GM12878 (cell line): ENCODE measurements around the gene PLS1. TPM values are rescaled to one million over a fixed set of nuclear protein-coding genes. Genes with fewer than 3 reads are reported as not detected.

Source experiments
- ATAC-seq: fragments of 200-7000 bp; cut with Tn5 transposase; 3 replicates; pipeline ENCODE4 v1.9.1; 2020; ENCODE audit warnings: mild to moderate bottlenecking, moderate library complexity
- BruUV-seq: library from RNA; stranded (reverse); fragments of 400-500 nt; replicated peaks from 2 replicates; lab custom pipeline; 2021; lab: Mats Ljungman, UMichigan
- CTCF ChIA-PET: fragments of 300-600 bp; sonication (Branson Sonifier 250); formaldehyde crosslinking; extraction: SDS; loops from one replicate; lab custom pipeline; 2021; ENCODE audit warnings: inconsistent platforms; lab: Yijun Ruan, JAX
- POLR2A ChIA-PET: fragments of 350-600 bp; formaldehyde crosslinking; extraction: SDS; loops from one replicate; lab custom pipeline; 2021; ENCODE audit warnings: inconsistent platforms; lab: Charles Lee
- RAD21 ChIA-PET: fragments of 300-600 bp; sonication (Branson Sonifier 250); formaldehyde crosslinking; loops from one replicate; lab custom pipeline; 2023; ENCODE audit warnings: antibody characterized with exemption; ENCODE audit not compliant: unreplicated experiment; lab: Charles Lee
- SMC1A ChIA-PET: fragments of 300-600 bp; sonication (Branson Sonifier 250); formaldehyde crosslinking; loops from one replicate; lab custom pipeline; 2023; ENCODE audit not compliant: unreplicated experiment, uncharacterized antibody; lab: Charles Lee
- DNase-seq: peaks from one replicate; pipeline ENCODE4 v3.0.0-alpha.2; 2011; ENCODE audit warnings: low read depth, low spot score
- FAIRE-seq: peaks from 3 replicates; lab custom pipeline; 2011; peaks lifted over from hg19 to GRCh38; lab: Jason Lieb, UNC
- H2AFZ ChIP-seq: 2 replicates; pipeline ENCODE4 v1.6.0; 2011; ENCODE audit warnings: low read depth, low read length, control low read depth; ENCODE audit not compliant: control insufficient read depth
- H3K27ac ChIP-seq: 2 replicates; pipeline ENCODE4 v1.5.1; 2011; ENCODE audit warnings: control low read depth; ENCODE audit not compliant: control insufficient read depth, insufficient read depth
- H3K27me3 ChIP-seq, 2 experiments: replicated peaks in 1 of 2; 2 replicates each; pipeline versions ENCODE4 v1.6.0 to v1.6.1; 2011; ENCODE audit warnings: low read length in 1 of 2; ENCODE audit not compliant: control insufficient read depth in 2 of 2, insufficient read depth in 2 of 2
- H3K36me3 ChIP-seq, 2 experiments: 2 replicates each; pipeline ENCODE4 v1.5.1; 2011; ENCODE audit warnings: low read length in 1 of 2; ENCODE audit not compliant: control insufficient read depth in 2 of 2, insufficient read depth in 2 of 2
- H3K4me1 ChIP-seq: 2 replicates; pipeline ENCODE4 v1.6.1; 2011; ENCODE audit warnings: mild to moderate bottlenecking, low read length, moderate library complexity, mixed read lengths; ENCODE audit not compliant: control insufficient read depth, insufficient read depth
- H3K4me2 ChIP-seq: 2 replicates; pipeline ENCODE4 v1.6.0; 2011; ENCODE audit warnings: control low read depth; ENCODE audit not compliant: control insufficient read depth, insufficient read depth
- H3K4me3 ChIP-seq: fragments of 200-600 bp; sonication (generic); 2 replicates; pipeline ENCODE4 v1.5.1; 2016
- H3K79me2 ChIP-seq: 2 replicates; pipeline ENCODE4 v1.6.0; 2011; ENCODE audit warnings: low read length; ENCODE audit not compliant: control insufficient read depth, insufficient read depth
- H3K9ac ChIP-seq: 2 replicates; pipeline ENCODE4 v1.8.0; 2011; ENCODE audit warnings: low read length, control low read depth, mixed read lengths; ENCODE audit not compliant: control insufficient read depth, insufficient read depth
- H3K9me3 ChIP-seq: replicated peaks from 3 replicates; pipeline ENCODE4 v1.5.1; 2011; ENCODE audit warnings: mild to moderate bottlenecking, low read length; ENCODE audit not compliant: control insufficient read depth, insufficient read depth
- H4K20me1 ChIP-seq: 2 replicates; pipeline ENCODE4 v1.6.0; 2011; ENCODE audit not compliant: control insufficient read depth, insufficient read depth
- FOS ChIP-seq: IDR thresholded peaks from 3 replicates; pipeline ENCODE4 v1.6.1; 2011; ENCODE audit warnings: borderline replicate concordance; ENCODE audit not compliant: insufficient read length; ENCODE audit errors: extremely low read depth
- NKRF ChIP-seq: fragments of 450-650 bp; conservative IDR thresholded peaks from 2 replicates; pipeline ENCODE4 v1.6.1; 2017; ENCODE audit warnings: mild to moderate bottlenecking, moderate library complexity
- PKNOX1 ChIP-seq: fragments of 450-650 bp; IDR thresholded peaks from 2 replicates; pipeline ENCODE4 v1.6.1; 2016; ENCODE audit warnings: mild to moderate bottlenecking
- WGBS: methylation state at CpG from one replicate; pipeline ENCODE4 v1.1.6; 2016; ENCODE audit warnings: low lambda C conversion rate; ENCODE audit not compliant: insufficient replicate concordance, insufficient coverage; ENCODE audit errors: missing lambda C conversion rate; 5-methylcytosine and 5-hydroxymethylcytosine counted together
- in situ Hi-C: fragments of 300-500 bp; cut with MboI; formaldehyde crosslinking; loops from 9 replicates; pipeline ENCODE4 v1.14.3; 2018; ENCODE audit warnings: mixed read lengths
- intact Hi-C: fragments of 100-400 bp; cut with micrococcal nuclease; formaldehyde crosslinking; loops from one replicate; pipeline ENCODE4 v1.14.2; 2022; ENCODE audit not compliant: unreplicated experiment
- polyA plus RNA-seq, 11 experiments: library from polyadenylated mRNA; depleted of rRNA in 4 of 11; unstranded in 6 of 11; stranded (reverse) in 5 of 11; fragments of >200 nt; fragmentation: Nextera tagmentation in 4 of 11; fragmentation: Illumina TruSeq in 1 of 11; extraction: Ambion mirVana in 4 of 11; extraction: Trizol in 1 of 11; gene quantifications; 1 replicate in 1 of 11; 2 replicates in 10 of 11; pipeline versions ENCODE4 v1.2.1 to v1.2.3, GENCODE V29; 2011 to 2016; ENCODE audit warnings: inconsistent platforms in 2 of 11, missing spikeins in 2 of 11, low read depth in 1 of 11
- total RNA-seq, 4 experiments: library from RNA; depleted of rRNA in 3 of 4; stranded (reverse); fragments of >200 nt in 3 of 4; fragmentation: Illumina TruSeq in 1 of 4; extraction: Trizol in 1 of 4; gene quantifications; 2 replicates each; pipeline versions ENCODE4 v1.2.1 to v1.2.3, GENCODE V29; 2013 to 2021
- TF ChIP-seq, protein P1 (sequence below): fragments of 450-650 bp; IDR thresholded peaks from 2 replicates; pipeline ENCODE4 v1.6.1; 2016; ENCODE audit warnings: mild to moderate bottlenecking

Gene PLS1
- total and polyA plus RNA-seq, 10 of the 15 experiments (the other 5 are each of a cell fraction or from before 2014, with no cell fraction given) = 0.59 to 11.7 (median 1.7) TPM

DNA sequence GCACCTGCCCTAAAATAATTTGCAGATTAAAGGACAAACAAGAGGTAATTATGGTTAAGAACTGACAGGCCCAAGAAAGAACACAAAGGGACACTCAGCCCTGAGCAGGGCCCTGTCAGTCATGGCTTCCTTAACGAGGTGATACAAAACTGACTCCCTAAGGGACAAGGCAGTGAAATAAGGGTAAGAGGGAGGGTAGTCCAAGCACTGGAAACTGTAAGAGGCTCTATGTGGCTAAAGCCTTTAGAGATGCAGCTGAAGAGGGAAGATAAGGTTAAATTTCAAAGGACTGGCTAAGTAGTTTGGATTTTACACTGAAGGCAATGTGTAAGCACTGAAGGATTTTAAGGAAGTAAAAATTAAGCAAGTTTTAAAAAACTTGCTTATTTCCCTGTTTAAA, 21.5 kb upstream of the PLS1 start:
- Histone ChIP-seq H3K4me1 (no peaks in the 10 kb centered on the region), H3K27ac (no peak overlapping the region; the same call in 1 of the 2 replicates), H3K4me2 (peak overlapping the region; percentile 1; the same call in 1 of the 2 replicates), H4K20me1 (no peaks in the 10 kb centered on the region), H3K79me2 (peaks cover 58% of the 10 kb centered on the region), H2AFZ (no peak overlapping the region), H3K36me3 (no peaks in the 10 kb centered on the region; a peak in 2 of 4 replicates), H3K9me3 (no peaks in the 10 kb centered on the region), H3K27me3 (no peaks in the 10 kb centered on the region), H3K9ac (no peak overlapping the region)
- no TSS peak for BruUV-seq
- ChIA-PET RAD21 (no interaction called here), POLR2A (interaction anchor here (0.6 to 0.7 kb wide), 3 partner anchors 13 to 834 kb away, joined by 3 to 6 read pairs (median 4); no protein-coding TSS in a partner anchor), SMC1A (no interaction called here)
- in situ Hi-C loops = no loop called here
- ATAC-seq = no peak
- intact Hi-C loops = loop anchor here (5.0 kb wide), 1 partner anchor 428 kb away; the partner anchor contains the start of gene U2SURP
- TF ChIP-seq FOS (no peak), PKNOX1 (peak; percentile 85)
- TF ChIP-seq, all 136 proteins: peak for 1
- DNase-seq = no peak
- no peak overlapping the region for H3K4me3 ChIP-seq
- CTCF ChIA-PET = no interaction called here
- FAIRE-seq = no peak
- WGBS = 100% methylated on average over 1 of the region's 1 CpG

DNA sequence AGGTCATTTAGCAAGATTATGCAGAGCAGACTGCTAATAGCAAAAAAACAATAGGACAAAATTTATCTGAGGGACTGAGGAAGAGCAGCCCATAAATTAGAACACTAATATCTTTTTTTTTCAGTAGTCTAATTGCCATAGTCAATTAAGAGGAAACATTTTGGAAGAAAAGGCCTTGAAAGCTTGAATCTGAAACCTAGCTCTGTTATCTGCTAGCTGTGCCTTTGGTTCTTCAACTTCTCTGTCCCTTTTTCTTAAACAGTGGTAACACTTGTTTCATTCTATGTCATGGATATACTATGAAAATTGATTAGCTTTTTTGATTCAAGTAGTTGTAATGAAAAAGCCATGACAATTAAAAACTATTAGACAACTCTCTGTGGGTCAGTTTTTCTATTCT, 19.4 kb upstream of the PLS1 start:
- intact Hi-C loops = loop anchor here (5.0 kb wide), 1 partner anchor 426 kb away; the partner anchor contains the start of gene U2SURP
- no peak for ATAC-seq
- peak overlapping the region; percentile 10; the same call in 1 of the 2 replicates for H3K9ac ChIP-seq
- ChIA-PET POLR2A (interaction anchor here (0.6 kb wide), 1 partner anchor 148 kb away, joined by 4 read pairs; no protein-coding TSS in a partner anchor), RAD21 (interaction anchor here (0.7 to 1.0 kb wide), 2 partner anchors 15 to 425 kb away, joined by 3 to 5 read pairs; partner anchors contain the start of gene U2SURP), CTCF (interaction anchor here (0.5 to 1.6 kb wide), 7 partner anchors 11 to 722 kb away, joined by 3 to 4 read pairs (median 3); no protein-coding TSS in a partner anchor), SMC1A (interaction anchor here (0.5 to 1.4 kb wide), 8 partner anchors 10 to 1468 kb away, joined by 3 to 6 read pairs (median 3); partner anchors contain the start of gene XRN1)
- BruUV-seq = no TSS peak
- H3K4me1 ChIP-seq = no peaks in the 10 kb centered on the region
- H3K79me2 ChIP-seq = peaks cover 54% of the 10 kb centered on the region
- no peak for DNase-seq
- no peak for FAIRE-seq
- no peak for TF ChIP-seq NKRF
- TF ChIP-seq, protein P1, sequence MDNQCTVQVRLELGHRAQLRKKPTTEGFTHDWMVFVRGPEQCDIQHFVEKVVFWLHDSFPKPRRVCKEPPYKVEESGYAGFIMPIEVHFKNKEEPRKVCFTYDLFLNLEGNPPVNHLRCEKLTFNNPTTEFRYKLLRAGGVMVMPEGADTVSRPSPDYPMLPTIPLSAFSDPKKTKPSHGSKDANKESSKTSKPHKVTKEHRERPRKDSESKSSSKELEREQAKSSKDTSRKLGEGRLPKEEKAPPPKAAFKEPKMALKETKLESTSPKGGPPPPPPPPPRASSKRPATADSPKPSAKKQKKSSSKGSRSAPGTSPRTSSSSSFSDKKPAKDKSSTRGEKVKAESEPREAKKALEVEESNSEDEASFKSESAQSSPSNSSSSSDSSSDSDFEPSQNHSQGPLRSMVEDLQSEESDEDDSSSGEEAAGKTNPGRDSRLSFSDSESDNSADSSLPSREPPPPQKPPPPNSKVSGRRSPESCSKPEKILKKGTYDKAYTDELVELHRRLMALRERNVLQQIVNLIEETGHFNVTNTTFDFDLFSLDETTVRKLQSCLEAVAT = peak; percentile 93
- no peaks in the 10 kb centered on the region for H4K20me1 ChIP-seq
- peak overlapping the region; percentile 96 for H3K4me3 ChIP-seq
- no peak overlapping the region for H3K27ac ChIP-seq
- in situ Hi-C loops = no loop called here
- H2AFZ ChIP-seq = no peak overlapping the region
- H3K27me3 ChIP-seq = no peaks in the 10 kb centered on the region
- H3K36me3 ChIP-seq = no peaks in the 10 kb centered on the region; a peak in 1 of 4 replicates
- H3K9me3 ChIP-seq = no peaks in the 10 kb centered on the region
- peak overlapping the region; percentile 47 for H3K4me2 ChIP-seq
